IPS-15b (cell line): ENCODE data around the gene TRIM10.

Experiments
- H3K27me3 ChIP-seq: one replicate; pipeline ENCODE4 v1.6.1; 2013; ENCODE audit warnings: low read length; ENCODE audit not compliant: control insufficient read depth, insufficient read depth
- H3K36me3 ChIP-seq: one replicate; pipeline ENCODE4 v1.6.1; 2013; ENCODE audit warnings: low read length; ENCODE audit not compliant: control insufficient read depth, insufficient read depth
- H3K4me1 ChIP-seq: one replicate; pipeline ENCODE4 v1.6.1; 2013; ENCODE audit warnings: mild to moderate bottlenecking, low read length; ENCODE audit not compliant: control insufficient read depth, insufficient read depth
- H3K4me3 ChIP-seq: one replicate; pipeline ENCODE4 v1.5.1; 2013; ENCODE audit warnings: low read depth, low read length
- H3K9ac ChIP-seq: one replicate; pipeline ENCODE4 v1.6.1; 2013; ENCODE audit warnings: low read depth, mild to moderate bottlenecking, low read length
- H3K9me3 ChIP-seq: one replicate; pipeline ENCODE4 v1.6.1; 2013; ENCODE audit warnings: mild to moderate bottlenecking, low read length; ENCODE audit not compliant: control insufficient read depth, insufficient read depth

TRIM10 gene

DNA sequence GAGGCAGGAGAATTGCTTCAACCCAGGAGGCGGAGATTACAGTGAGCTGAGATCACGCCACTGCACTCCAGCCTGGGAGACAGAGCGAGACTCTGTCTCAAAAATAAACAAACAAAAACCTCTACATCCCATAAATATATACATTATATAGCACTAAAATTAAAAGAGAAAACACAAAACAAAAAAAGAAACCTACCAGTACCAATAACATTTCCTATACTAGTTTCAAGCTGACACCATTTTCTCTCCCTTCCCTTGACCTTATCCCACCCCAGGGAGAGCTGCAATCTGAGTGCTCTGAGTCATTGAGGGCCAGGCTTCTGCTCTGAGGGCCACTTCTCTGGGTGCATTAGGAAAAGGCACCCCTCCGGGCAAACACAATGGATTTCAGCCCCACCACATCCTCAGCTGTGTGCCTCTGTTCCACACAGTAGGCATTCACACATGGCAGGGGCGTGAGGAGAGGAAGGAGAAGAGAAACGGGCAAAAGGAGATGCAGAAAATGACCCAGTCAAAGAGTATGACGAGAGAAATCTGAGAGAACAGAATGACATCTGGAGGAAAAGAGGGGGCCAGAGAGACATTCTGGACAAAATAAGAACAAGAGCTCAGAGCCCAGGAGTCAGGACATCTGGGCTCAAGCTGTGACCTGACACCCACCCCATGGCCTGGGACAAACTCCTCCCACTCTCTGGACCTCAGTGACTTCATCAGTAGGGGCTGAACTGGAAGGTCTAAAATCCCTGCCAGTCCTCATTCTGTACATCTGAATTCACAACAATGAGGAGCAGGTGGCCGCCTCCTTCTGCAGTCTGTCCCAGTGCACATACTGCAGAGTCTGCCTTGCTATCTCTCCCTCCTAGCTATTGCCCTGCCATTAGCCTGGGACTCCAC is 34.0 kb upstream of the TRIM10 start:
- Histone ChIP-seq H3K9me3 (no peaks in the 10 kb centered on the region), H3K4me1 (no peaks in the 10 kb centered on the region), H3K4me3 (no peak overlapping the region), H3K27me3 (no peaks in the 10 kb centered on the region), H3K9ac (no peak overlapping the region), H3K36me3 (peaks cover 35% of the 10 kb centered on the region)

DNA sequence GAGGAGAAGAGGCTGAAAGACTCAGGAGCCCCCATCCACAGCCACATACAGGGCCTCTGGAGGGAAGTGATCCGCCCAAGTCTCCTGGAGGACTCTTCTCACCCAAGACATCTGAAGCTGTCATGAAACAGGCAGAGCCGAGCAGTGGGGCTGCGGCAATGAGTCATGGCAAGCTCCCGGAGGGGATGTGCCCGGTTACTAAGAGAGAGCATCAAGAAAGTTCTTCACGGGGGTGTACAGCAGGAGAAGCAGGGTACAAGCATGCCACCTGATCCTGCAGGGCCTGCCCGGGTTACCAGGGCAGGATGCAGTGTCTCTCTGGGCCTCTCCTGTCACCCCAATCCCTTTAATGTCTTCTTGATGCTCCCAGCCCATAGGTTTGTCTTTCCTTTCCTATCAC is 31.1 kb upstream of the TRIM10 start:
- no peaks in the 10 kb centered on the region for H3K9me3 ChIP-seq
- H3K4me3 ChIP-seq, result no peak overlapping the region
- H3K36me3 ChIP-seq, result peaks cover 41% of the 10 kb centered on the region

DNA sequence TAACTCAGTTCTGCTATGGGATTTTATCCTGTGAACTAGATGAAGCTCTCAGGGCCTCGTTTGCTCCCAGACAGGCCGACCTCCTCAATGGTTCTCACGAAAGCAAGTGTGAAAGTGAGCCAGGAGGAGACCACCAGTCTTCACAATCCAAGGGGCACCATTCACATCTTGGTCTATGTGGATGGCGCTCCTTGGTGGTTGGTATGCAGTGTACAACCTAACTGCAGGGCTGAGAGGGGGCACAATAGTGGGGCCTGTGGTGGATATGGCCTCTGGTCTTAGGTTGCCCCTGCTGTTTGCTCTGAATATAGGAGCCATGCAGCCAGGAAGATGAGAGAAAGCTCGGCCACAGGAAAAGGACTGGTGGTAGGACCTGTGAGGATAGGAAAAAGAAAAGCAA is 27.5 kb upstream of the TRIM10 start:
- H3K27me3 ChIP-seq, result no peaks in the 10 kb centered on the region
- H3K4me1 ChIP-seq, result no peaks in the 10 kb centered on the region
- no peak overlapping the region for H3K4me3 ChIP-seq
- H3K36me3 ChIP-seq, result peaks cover 38% of the 10 kb centered on the region
- no peaks in the 10 kb centered on the region for H3K9me3 ChIP-seq
- H3K9ac ChIP-seq, result no peak overlapping the region

More for the DNA sequence above, 31.1 kb upstream of the TRIM10 start:
- Histone ChIP-seq H3K9ac (no peak overlapping the region), H3K4me1 (no peaks in the 10 kb centered on the region), H3K27me3 (no peaks in the 10 kb centered on the region)

DNA sequence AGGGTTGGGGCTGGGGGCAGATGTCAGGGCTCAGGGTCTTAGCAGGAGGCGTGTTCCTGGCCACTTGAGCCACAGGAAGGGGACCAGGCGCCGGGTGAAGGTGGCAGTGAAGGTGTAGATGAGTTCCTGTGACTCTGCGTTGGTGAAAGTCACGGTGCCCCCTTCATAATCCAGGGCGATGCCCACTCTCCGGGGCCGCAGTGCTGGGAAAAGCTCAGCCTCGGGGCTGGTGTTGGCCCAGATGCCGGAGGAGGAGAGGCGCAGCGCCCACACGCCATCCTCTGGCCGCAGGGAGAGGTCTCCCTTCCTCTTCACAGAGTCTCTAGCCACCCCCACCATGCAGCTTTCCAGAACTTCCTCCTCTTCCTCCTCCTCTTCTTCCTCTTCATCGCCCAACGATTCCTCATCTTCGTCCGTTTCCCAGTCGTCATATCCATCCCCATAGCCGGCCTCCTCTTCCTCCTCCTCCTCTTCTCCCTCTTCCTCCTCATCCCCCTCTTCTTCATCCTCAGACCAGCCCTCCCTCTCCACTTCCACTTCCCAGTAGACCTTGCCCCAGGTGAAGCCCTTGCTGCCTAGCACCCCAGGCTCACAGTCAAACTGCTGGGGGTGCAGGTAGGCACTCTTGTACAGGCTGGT is 25.0 kb upstream of the TRIM10 start:
- H3K27me3 ChIP-seq, result no peaks in the 10 kb centered on the region
- peaks cover 38% of the 10 kb centered on the region for H3K36me3 ChIP-seq
- no peaks in the 10 kb centered on the region for H3K4me1 ChIP-seq
- no peaks in the 10 kb centered on the region for H3K9me3 ChIP-seq
- no peak overlapping the region for H3K9ac ChIP-seq
- no peak overlapping the region for H3K4me3 ChIP-seq

DNA sequence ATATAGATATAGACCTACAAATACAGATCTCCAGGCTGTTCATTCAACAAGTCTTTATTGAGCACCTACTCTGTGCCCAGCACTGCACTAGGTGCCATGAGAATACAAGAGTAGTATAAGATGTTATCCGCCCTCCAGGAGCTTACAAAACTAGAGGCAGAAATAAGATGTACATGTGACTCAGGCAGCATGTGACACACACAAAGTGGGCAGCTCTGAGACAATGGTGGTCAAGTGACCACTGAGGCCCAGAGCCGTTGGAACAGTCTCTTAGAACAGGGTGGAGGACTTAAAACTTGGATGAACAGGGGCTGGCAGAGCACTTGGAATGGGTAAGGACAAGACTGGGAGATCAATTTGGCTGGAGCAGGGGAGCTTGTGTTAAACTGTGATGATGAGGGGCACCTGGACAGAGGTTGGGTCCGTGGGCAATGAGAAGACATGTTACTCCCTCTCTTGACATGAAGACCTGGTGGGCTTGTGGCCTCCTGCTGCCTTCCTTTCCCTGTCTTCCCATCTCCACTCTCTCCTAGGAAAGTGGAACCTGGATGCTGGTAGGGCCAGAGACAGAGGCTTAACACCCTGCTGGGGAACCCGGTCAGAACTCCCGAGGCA is 23.5 kb upstream of the TRIM10 start:
- no peaks in the 10 kb centered on the region for H3K4me1 ChIP-seq
- H3K4me3 ChIP-seq, result no peak overlapping the region
- no peak overlapping the region for H3K9ac ChIP-seq
- H3K36me3 ChIP-seq, result peaks cover 31% of the 10 kb centered on the region
- H3K27me3 ChIP-seq, result no peaks in the 10 kb centered on the region
- no peaks in the 10 kb centered on the region for H3K9me3 ChIP-seq

DNA sequence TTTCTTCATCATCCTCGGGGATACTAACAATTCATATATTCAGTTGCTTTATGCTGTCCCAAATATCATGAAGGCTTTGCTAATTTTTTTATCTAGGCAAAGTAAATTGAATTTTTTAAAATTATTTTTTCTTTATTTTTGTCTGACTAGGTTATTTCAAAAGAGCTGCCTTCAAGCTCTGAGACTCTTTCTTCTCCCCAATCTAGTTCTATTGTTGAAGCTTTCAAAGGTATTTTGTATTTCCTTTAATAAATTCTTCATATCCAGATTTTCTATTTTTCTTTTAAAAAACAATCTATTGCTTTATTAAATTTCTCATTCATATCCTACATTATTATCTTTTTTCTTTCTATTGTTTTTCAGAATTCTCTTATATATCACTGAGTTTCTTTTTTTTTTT is 19.1 kb upstream of the TRIM10 start:
- Histone ChIP-seq H3K27me3 (peaks cover 9% of the 10 kb centered on the region), H3K9ac (no peak overlapping the region), H3K9me3 (no peaks in the 10 kb centered on the region), H3K4me3 (no peak overlapping the region), H3K36me3 (peaks cover 2% of the 10 kb centered on the region), H3K4me1 (no peaks in the 10 kb centered on the region)

DNA sequence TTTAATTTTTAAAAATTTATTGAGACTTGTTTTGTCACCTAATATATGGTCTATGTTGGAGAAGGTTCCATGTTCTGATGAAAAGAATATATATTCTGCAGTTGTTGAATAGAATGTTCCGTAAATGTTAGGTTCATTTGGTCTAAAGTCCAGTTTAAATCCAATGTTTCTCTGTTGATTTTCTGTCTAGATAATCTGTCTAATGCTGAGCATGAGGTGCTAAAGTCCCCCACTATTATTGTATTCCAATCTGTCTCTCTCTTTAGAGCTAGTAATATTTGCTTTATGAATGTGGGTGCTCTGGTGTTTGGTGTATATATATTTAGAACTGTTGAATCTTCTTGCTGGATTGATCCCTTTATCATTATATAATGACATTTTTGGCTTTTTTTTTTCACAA is 17.8 kb upstream of the TRIM10 start:
- Histone ChIP-seq H3K27me3 (peaks cover 11% of the 10 kb centered on the region), H3K4me1 (no peaks in the 10 kb centered on the region), H3K36me3 (no peaks in the 10 kb centered on the region), H3K4me3 (no peak overlapping the region), H3K9ac (no peak overlapping the region), H3K9me3 (no peaks in the 10 kb centered on the region)

DNA sequence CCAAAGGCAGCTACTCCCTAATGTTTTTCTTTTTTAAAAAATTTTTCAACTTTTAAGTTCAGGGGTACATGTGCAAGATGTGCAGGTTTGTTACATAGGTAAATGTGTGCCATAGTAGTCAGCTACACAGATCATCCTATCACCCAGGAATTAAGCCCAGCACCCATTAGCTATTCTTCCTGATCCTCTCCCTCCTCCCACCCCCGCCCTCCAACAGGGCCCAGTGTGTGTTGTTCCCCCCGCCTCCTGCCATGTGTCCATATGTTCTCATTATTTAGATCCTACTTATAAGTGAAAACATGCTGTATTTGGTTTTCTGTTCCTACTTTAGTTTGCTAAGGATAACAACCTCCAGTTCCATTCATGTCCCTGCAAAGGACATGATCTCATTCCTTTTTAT is 14.8 kb upstream of the TRIM10 start:
- H3K4me1 ChIP-seq, result no peaks in the 10 kb centered on the region
- no peaks in the 10 kb centered on the region for H3K36me3 ChIP-seq
- H3K27me3 ChIP-seq, result peaks cover 38% of the 10 kb centered on the region
- H3K9me3 ChIP-seq, result no peaks in the 10 kb centered on the region
- no peak overlapping the region for H3K9ac ChIP-seq
- H3K4me3 ChIP-seq, result no peak overlapping the region

DNA sequence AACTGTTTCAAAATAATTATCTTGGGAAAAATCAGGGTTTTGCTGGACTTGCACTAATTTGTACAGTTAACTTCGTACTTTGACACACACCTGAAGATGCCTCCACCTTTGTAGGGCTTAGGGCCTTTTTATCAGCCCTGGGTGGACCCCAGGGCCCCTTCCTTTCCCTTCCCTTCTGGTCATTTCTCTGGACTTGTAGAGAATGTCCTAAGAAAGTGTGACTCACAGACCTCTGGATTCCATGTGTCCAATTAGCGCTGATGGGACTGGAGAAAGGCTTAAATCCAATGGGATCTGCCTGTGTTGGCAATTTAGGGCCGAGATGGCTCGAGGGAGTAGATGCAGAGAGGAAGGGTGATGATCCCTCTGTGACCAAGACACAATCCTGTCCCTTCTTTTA is 11.7 kb upstream of the TRIM10 start:
- Histone ChIP-seq H3K36me3 (no peaks in the 10 kb centered on the region), H3K9ac (no peak overlapping the region), H3K4me3 (peak overlapping the region; percentile 53), H3K9me3 (no peaks in the 10 kb centered on the region), H3K4me1 (peaks cover 3% of the 10 kb centered on the region), H3K27me3 (peaks cover 46% of the 10 kb centered on the region)

DNA sequence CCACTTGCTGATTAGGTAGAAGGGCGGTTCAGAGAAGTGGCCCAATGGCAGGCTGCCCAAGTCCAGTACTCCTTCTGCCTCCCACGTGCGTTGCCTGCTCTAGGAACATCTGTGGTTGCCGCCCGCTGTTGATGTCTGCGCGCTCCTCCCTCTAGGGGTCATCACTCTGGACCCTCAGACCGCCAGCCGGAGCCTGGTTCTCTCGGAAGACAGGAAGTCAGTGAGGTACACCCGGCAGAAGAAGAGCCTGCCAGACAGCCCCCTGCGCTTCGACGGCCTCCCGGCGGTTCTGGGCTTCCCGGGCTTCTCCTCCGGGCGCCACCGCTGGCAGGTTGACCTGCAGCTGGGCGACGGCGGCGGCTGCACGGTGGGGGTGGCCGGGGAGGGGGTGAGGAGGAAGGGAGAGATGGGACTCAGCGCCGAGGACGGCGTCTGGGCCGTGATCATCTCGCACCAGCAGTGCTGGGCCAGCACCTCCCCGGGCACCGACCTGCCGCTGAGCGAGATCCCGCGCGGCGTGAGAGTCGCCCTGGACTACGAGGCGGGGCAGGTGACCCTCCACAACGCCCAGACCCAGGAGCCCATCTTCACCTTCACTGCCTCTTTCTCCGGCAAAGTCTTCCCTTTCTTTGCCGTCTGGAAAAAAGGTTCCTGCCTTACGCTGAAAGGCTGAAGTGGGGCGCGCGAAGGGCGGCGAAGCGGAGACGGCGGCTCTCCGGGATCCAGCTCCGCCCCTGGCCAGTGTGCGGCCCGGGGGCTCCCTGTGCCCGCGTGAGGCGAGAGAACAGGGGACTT is 10.9 kb upstream of the TRIM10 start:
- peaks cover 3% of the 10 kb centered on the region for H3K4me1 ChIP-seq
- no peaks in the 10 kb centered on the region for H3K9me3 ChIP-seq
- H3K9ac ChIP-seq, result no peak overlapping the region
- H3K27me3 ChIP-seq, result peaks cover 50% of the 10 kb centered on the region
- peak overlapping the region; percentile 53 for H3K4me3 ChIP-seq
- no peaks in the 10 kb centered on the region for H3K36me3 ChIP-seq
